Left lung (tissue), 10 donors: ENCODE data around the gene COL4A2. TPM values are rescaled to one million over a fixed set of nuclear protein-coding genes. Genes with fewer than 3 reads are reported as not detected.

Experiments
- ATAC-seq: fragments of 200-7000 bp; cut with Tn5 transposase; one replicate; pipeline ENCODE4 v1.9.1; 2020; ENCODE audit warnings: moderate library complexity
- DNase-seq, 4 donors: peaks; one replicate each; pipeline ENCODE4 v3.0.0-alpha.2; 2013 to 2020
- H3K27ac ChIP-seq, 2 donors: fragments of 200-600 bp; sonication (generic) in 1 of 2; one replicate each; pipeline versions ENCODE4 v1.5.0 to v1.8.0; 2020 to 2021
- H3K27me3 ChIP-seq, 2 donors: fragments of 200-600 bp; sonication (generic) in 1 of 2; one replicate each; pipeline versions ENCODE4 v1.5.0 to v1.8.0; 2020 to 2021
- H3K36me3 ChIP-seq, 2 donors: fragments of 200-600 bp; sonication (generic) in 1 of 2; one replicate each; pipeline versions ENCODE4 v1.5.0 to v1.8.0; 2020 to 2021
- H3K4me1 ChIP-seq, 2 donors: fragments of 200-600 bp; one replicate each; pipeline ENCODE4 v1.8.0; 2021
- H3K4me3 ChIP-seq, 2 donors: fragments of 200-600 bp; sonication (generic) in 1 of 2; one replicate each; pipeline versions ENCODE4 v1.5.0 to v1.8.0; 2020 to 2021; ENCODE audit warnings: mild to moderate bottlenecking in 1 of 2
- H3K9me3 ChIP-seq, 2 donors: fragments of 200-600 bp; sonication (generic) in 1 of 2; one replicate each; pipeline versions ENCODE4 v1.5.0 to v1.8.0; 2020 to 2021
- CTCF ChIP-seq, 2 donors: fragments of 200-600 bp; sonication (generic) in 1 of 2; IDR thresholded peaks; one replicate each; pipeline versions ENCODE4 v1.5.0 to v1.8.0; 2021; ENCODE audit warnings: antibody characterized with exemption in 2 of 2
- intact Hi-C, 2 donors: fragments of 100-400 bp; cut with DNase I; formaldehyde crosslinking; loops; one replicate each; pipeline versions ENCODE4 v1.11.2 to v1.14.2; 2022
- polyA plus RNA-seq, 6 donors: library from polyadenylated mRNA; unstranded; fragments of 120-200 nt; gene quantifications; one replicate each; pipeline ENCODE4 v1.2.1, GENCODE V29; 2013; ENCODE audit not compliant: insufficient read length in 6 of 6
- total RNA-seq, 2 donors: library from RNA; stranded (reverse); fragmentation: NEBNext Ultra II Directional; extraction: Animal tissue kit (Norgen Biotek cat#: 25700); gene quantifications; one replicate each; pipeline ENCODE4 v1.2.1, GENCODE V29; 2021
- donor health status: DM: no; HTN: yes; CAD: no.
- donor health status: DM: no; HTN: no; CAD: no.

COL4A2 gene
- total and polyA plus RNA-seq, 8 donors: 307 to 638 (median 395) TPM

DNA sequence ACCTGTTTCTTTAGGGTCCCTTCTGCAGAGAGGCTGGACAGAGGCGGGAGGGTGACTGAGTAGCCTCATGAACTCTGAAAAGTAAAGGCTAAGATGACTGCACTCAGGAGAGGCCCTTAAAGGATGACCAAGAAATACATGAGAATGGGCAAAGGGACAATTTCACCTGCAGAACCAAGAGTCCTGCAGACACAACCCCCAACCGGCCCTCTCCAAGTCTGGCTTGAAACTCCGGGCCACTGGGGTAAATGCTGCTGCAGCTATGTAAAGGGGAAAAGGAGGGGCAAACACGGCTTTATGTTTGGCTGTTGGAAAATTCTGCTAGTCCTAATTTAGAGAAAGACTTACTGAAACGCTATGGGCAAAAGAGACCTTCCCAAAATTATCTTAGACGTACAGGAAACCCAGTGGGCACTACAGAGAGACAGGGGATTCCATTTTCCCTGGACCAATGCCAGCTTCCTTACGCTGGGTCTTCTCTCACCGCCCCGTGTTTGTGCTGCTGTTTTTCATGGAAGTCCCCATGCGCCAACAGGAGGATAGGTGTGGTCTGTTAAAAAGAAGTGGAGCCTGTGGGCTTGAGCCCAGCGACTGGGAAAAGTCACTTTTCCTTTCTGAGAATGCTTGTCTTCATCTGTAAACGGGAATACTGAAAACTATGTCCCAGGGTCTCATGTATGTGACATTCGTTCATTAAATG, 10.6 kb downstream of the COL4A2 start:
- no peak for TF ChIP-seq CTCF (IDR thresholded peaks at IDR 0.05)
- H3K4me1 ChIP-seq: peaks cover 4 to 18% of the 10 kb centered on the region in 2 donors
- no peak overlapping the region for H3K27ac ChIP-seq
- intact Hi-C loops: no loop called here
- no peak overlapping the region for H3K4me3 ChIP-seq
- peaks cover 0 to 6% of the 10 kb centered on the region in 2 donors for H3K36me3 ChIP-seq
- ATAC-seq: no peak
- DNase-seq: no peak
- H3K9me3 ChIP-seq: no peaks in the 10 kb centered on the region
- no peaks in the 10 kb centered on the region for H3K27me3 ChIP-seq

GRCh38 chr13:110318920-110319319, 11.8 kb downstream of the COL4A2 start:
- Histone ChIP-seq H3K27ac (peak overlapping the region; percentile 39 to 60), H3K27me3 (no peaks in the 10 kb centered on the region), H3K9me3 (no peaks in the 10 kb centered on the region), H3K36me3 (peaks cover 0 to 6% of the 10 kb centered on the region in 2 donors), H3K4me3 (no peak overlapping the region), H3K4me1 (peaks cover 16 to 24% of the 10 kb centered on the region in 2 donors)
- no peak for TF ChIP-seq CTCF (IDR thresholded peaks at IDR 0.05)
- ATAC-seq (no peak), DNase-seq (no peak)
- intact Hi-C loops: no loop called here

- intact Hi-C loops: no loop called here
- H3K27ac ChIP-seq: peak overlapping the region; percentile 39 to 60
- H3K4me1 ChIP-seq: peaks cover 19 to 28% of the 10 kb centered on the region in 2 donors
Measured at GRCh38 chr13:110319397-110319773, 12.3 kb downstream of the COL4A2 start.

GRCh38 chr13:110319774-110320509, 12.9 kb downstream of the COL4A2 start:
- intact Hi-C loops: no loop called here
- DNase-seq: no peak
- H3K4me3 ChIP-seq: no peak overlapping the region

More at GRCh38 chr13:110319397-110319773, 12.3 kb downstream of the COL4A2 start:
- DNase-seq (no peak), ATAC-seq (peak; percentile 5)
- Histone ChIP-seq H3K9me3 (no peaks in the 10 kb centered on the region), H3K36me3 (peaks cover 0 to 6% of the 10 kb centered on the region in 2 donors), H3K27me3 (no peaks in the 10 kb centered on the region), H3K4me3 (no peak overlapping the region)
- no peak for TF ChIP-seq CTCF (IDR thresholded peaks at IDR 0.05)

More at GRCh38 chr13:110319774-110320509, 12.9 kb downstream of the COL4A2 start:
- Histone ChIP-seq H3K27me3 (no peaks in the 10 kb centered on the region), H3K27ac (peak overlapping the region; percentile 60 to 67), H3K36me3 (peaks cover 0 to 6% of the 10 kb centered on the region in 2 donors), H3K9me3 (no peaks in the 10 kb centered on the region), H3K4me1 (peaks cover 21 to 34% of the 10 kb centered on the region in 2 donors)
- TF ChIP-seq CTCF (IDR thresholded peaks at IDR 0.05): no peak
- ATAC-seq: peak; percentile 47
